OCI-LY3 (cell line): ENCODE data around the gene EMC9.

Source experiments
- H2AFZ ChIP-seq: fragments of 200-600, 300-600 bp; shearing (Covaris generic); 2 replicates; pipeline ENCODE4 v1.6.0; 2014; ENCODE audit warnings: antibody characterized with exemption, low read depth, low read length
- H3K27ac ChIP-seq: fragments of 200-600, 300-600 bp; sonication (generic); 2 replicates; pipeline ENCODE4 v1.5.1; 2014; ENCODE audit warnings: mild to moderate bottlenecking, low read length, moderate library complexity, mixed read lengths
- H3K27me3 ChIP-seq: fragments of 200-600, 300-600 bp; sonication (generic); 2 replicates; pipeline ENCODE4 v1.6.1; 2014; ENCODE audit warnings: low read depth, low read length, mixed read lengths
- H3K36me3 ChIP-seq: fragments of 200-600, 300-600 bp; sonication (generic); replicated peaks from 2 replicates; pipeline ENCODE3; 2014; ENCODE audit warnings: low read depth, low read length, mixed read lengths
- H3K4me1 ChIP-seq: fragments of 300-600, 200-600 bp; sonication (generic); 2 replicates; pipeline ENCODE4 v1.6.1; 2014; ENCODE audit warnings: low read length, mixed read lengths
- H3K4me2 ChIP-seq: fragments of 200-600, 300-600 bp; sonication (generic); 2 replicates; pipeline ENCODE4 v1.6.1; 2014; ENCODE audit warnings: low read length, mixed read lengths
- H3K4me3 ChIP-seq: fragments of 300-600, 200-600 bp; sonication (generic); 2 replicates; pipeline ENCODE4 v1.5.1; 2014; ENCODE audit warnings: antibody characterized with exemption, mild to moderate bottlenecking, low read length, moderate library complexity
- H3K79me2 ChIP-seq: fragments of 300-600, 200-600 bp; shearing (Covaris generic); 2 replicates; pipeline ENCODE4 v1.6.1; 2014; ENCODE audit warnings: mild to moderate bottlenecking, low read length, mixed read lengths
- H3K9ac ChIP-seq: fragments of 300-600, 200-600 bp; shearing (Covaris generic); 2 replicates; pipeline ENCODE4 v1.6.0; 2014; ENCODE audit warnings: mild to moderate bottlenecking, low read length, moderate library complexity
- H3K9me3 ChIP-seq: fragments of 200-600, 300-600 bp; shearing (Covaris generic); 2 replicates; pipeline ENCODE4 v1.6.1; 2014; ENCODE audit warnings: low read length, mixed read lengths; ENCODE audit not compliant: insufficient read depth
- H4K20me1 ChIP-seq: fragments of 200-600, 300-600 bp; sonication (generic); 2 replicates; pipeline ENCODE4 v1.6.1; 2016; ENCODE audit warnings: low read length, mixed read lengths; ENCODE audit not compliant: insufficient read depth
- CTCF ChIP-seq: fragments of 200-600, 300-600 bp; sonication (generic); IDR thresholded peaks from 2 replicates; pipeline ENCODE4 v1.5.1; 2014; ENCODE audit warnings: antibody characterized with exemption, low read length, low read depth
- EZH2phosphoT487 ChIP-seq: fragments of 200-600 bp; shearing (Covaris generic); IDR thresholded peaks from 2 replicates; pipeline ENCODE4 v1.6.1; 2018; ENCODE audit warnings: antibody characterized with exemption, mixed run types, low read depth

The EMC9 gene

GRCh38 chr14:24172871-24173281 is 31.5 kb upstream of the EMC9 start:
- Histone ChIP-seq H3K36me3 (peaks cover 17% of the 10 kb centered on the region), H3K4me3 (no peak overlapping the region), H3K4me1 (no peaks in the 10 kb centered on the region), H3K9ac (no peak overlapping the region), H3K27me3 (no peaks in the 10 kb centered on the region), H4K20me1 (no peaks in the 10 kb centered on the region), H3K79me2 (no peaks in the 10 kb centered on the region), H3K4me2 (no peak overlapping the region), H2AFZ (no peak overlapping the region), H3K9me3 (no peaks in the 10 kb centered on the region), H3K27ac (no peak overlapping the region)
- TF ChIP-seq EZH2phosphoT487 (no peak), CTCF (no peak)

GRCh38 chr14:24172261-24172860 is 31.0 kb upstream of the EMC9 start:
- Histone ChIP-seq H3K9me3 (no peaks in the 10 kb centered on the region), H3K36me3 (peaks cover 21% of the 10 kb centered on the region), H3K27ac (no peak overlapping the region), H3K4me3 (no peak overlapping the region), H3K4me1 (no peaks in the 10 kb centered on the region), H3K4me2 (no peak overlapping the region), H2AFZ (no peak overlapping the region), H3K9ac (no peak overlapping the region), H3K27me3 (no peaks in the 10 kb centered on the region), H3K79me2 (no peaks in the 10 kb centered on the region), H4K20me1 (no peaks in the 10 kb centered on the region)
- TF ChIP-seq EZH2phosphoT487 (no peak), CTCF (no peak)

DNA sequence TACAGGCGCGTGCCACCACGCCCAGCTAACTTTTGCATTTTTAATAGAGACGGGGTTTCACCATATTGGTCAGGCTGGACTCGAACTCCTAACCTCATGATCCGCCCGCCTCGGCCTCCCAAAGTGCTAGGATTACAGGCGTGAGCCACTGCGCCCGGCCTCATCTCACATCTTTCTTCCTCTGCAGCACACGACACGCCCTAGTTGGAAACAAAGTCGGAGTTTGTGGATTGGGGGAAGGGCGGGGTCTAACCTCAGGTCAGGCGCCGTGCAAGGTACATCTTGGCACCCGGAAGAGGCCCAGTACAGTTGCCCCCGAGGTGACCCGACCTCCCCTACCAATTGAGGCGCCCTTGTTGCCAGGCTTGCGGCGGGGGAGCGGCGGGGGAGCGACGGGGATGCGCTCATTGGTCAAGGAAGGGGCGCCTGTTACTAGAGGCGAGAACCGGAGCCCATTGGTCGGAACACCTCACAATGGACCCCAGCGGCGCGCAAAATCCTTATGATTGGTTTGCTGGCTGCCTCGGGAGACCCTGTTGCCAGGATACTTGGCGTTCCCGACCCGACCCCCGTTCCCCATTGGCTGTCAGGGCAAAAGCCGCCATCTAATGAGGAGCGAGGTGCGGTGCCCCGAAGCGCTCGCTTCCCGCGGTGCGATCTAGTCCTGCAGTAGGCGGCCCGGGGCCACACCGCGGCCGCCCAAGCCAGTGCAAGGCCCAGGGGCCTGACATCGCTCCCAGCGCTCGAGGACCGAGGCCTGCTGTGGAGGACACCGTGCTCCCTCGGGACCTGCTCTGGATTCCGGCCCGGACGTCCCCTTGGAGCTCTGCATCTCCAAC is 30.2 kb upstream of the EMC9 start, which contains the start of gene REC8:
REC8 (plus strand) TSS at position 659 of the 839 bp plus-strand sequence. CDS start 473 bp downstream, outside the sequence.
- H3K79me2 ChIP-seq, result no peaks in the 10 kb centered on the region
- no peaks in the 10 kb centered on the region for H3K27me3 ChIP-seq
- TF ChIP-seq EZH2phosphoT487, result no peak
- no peak for TF ChIP-seq CTCF
- H2AFZ ChIP-seq, result no peak within 1 kb of the TSS
- no peak within 1 kb of the TSS for H3K4me2 ChIP-seq
- H3K4me1 ChIP-seq, result no peaks in the 10 kb centered on the region
- no peak within 1 kb of the TSS for H3K9ac ChIP-seq
- H3K9me3 ChIP-seq, result no peaks in the 10 kb centered on the region
- peaks cover 16% of the 10 kb centered on the region for H3K36me3 ChIP-seq
- no peak within 1 kb of the TSS for H3K4me3 ChIP-seq
- H3K27ac ChIP-seq, result no peak within 1 kb of the TSS
- H4K20me1 ChIP-seq, result no peaks in the 10 kb centered on the region

GRCh38 chr14:24167469-24168114 is 26.2 kb upstream of the EMC9 start:
- Histone ChIP-seq H3K27ac (no peak overlapping the region), H3K27me3 (no peaks in the 10 kb centered on the region), H4K20me1 (no peaks in the 10 kb centered on the region), H2AFZ (no peak overlapping the region), H3K79me2 (peaks cover 8% of the 10 kb centered on the region; the same call in 1 of the 2 replicates), H3K9me3 (no peaks in the 10 kb centered on the region), H3K4me3 (no peak overlapping the region), H3K4me2 (no peak overlapping the region), H3K4me1 (no peaks in the 10 kb centered on the region), H3K36me3 (peaks cover 43% of the 10 kb centered on the region), H3K9ac (no peak overlapping the region)
- TF ChIP-seq EZH2phosphoT487, result no peak
- TF ChIP-seq CTCF, result no peak
